ENCODE data around the gene FBXO45. TPM values are rescaled to one million over a fixed set of nuclear protein-coding genes. Genes with fewer than 3 reads are reported as not detected.

The FBXO45 gene
- total and polyA plus RNA-seq, 2 of the 4 experiments (the other 2 are of a cell fraction) = 3.8 to 5.0 TPM

- Histone ChIP-seq H3K9me3 (ENCODE audit: control insufficient read depth, insufficient read depth, low read length) (no peaks in the 10 kb centered on the region), H3K4me1 (ENCODE audit: control insufficient read depth, insufficient read depth, low read length) (no peaks in the 10 kb centered on the region), H3K27ac (ENCODE audit: insufficient read depth, low read length) (no peak overlapping the region), H4K20me1 (ENCODE audit: insufficient read depth, low read length) (no peaks in the 10 kb centered on the region), H2AK9ac (replicated peaks; ENCODE audit: low read depth, low read length, poor library complexity) (no peak overlapping the region), H2BK120ac (ENCODE audit: low read depth, low read length) (no peak overlapping the region), H3K9ac (ENCODE audit: low read depth, low read length) (no peak overlapping the region), H3K9me1 (ENCODE audit: insufficient read depth, low read length) (no peaks in the 10 kb centered on the region), H3K4ac (ENCODE audit: low read depth, low read length) (no peak overlapping the region), H2BK20ac (ENCODE audit: low read depth, low read length) (no peak overlapping the region), H3K14ac (replicated peaks; ENCODE audit: low read depth, low read length) (no peak overlapping the region), H3K4me2 (ENCODE audit: low read depth, low read length) (no peak overlapping the region), H3K56ac (ENCODE audit: extremely low read depth, insufficient read depth, low read length) (no peak overlapping the region), H2AFZ (replicated peaks; ENCODE audit: low read length, poor library complexity) (no peak overlapping the region), H2BK15ac (ENCODE audit: low read depth, low read length) (no peak overlapping the region), H4K5ac (ENCODE audit: low read depth, low read length) (no peak overlapping the region), H4K8ac (ENCODE audit: low read depth in 2 of 2, low read length in 2 of 2) (no peak overlapping the region), H3K79me1 (ENCODE audit: low read depth in 1 of 2, low read length in 2 of 2) (no peaks in the 10 kb centered on the region), H3K4me3 (ENCODE audit: insufficient read depth, low read depth, low read length) (no peak overlapping the region), H3K18ac (ENCODE audit: low read depth, low read length) (no peak overlapping the region), H3K36me3 (ENCODE audit: control insufficient read depth, insufficient read depth, low read length) (no peaks in the 10 kb centered on the region), H3K27me3 (ENCODE audit: control insufficient read depth, insufficient read depth, low read length) (peaks cover 3% of the 10 kb centered on the region), H4K91ac (ENCODE audit: insufficient read depth, low read depth, low read length) (no peak overlapping the region), H2AK5ac (ENCODE audit: low read depth, low read length) (no peak overlapping the region), H3K23ac (ENCODE audit: low read depth, low read length) (no peak overlapping the region), H2BK5ac (ENCODE audit: low read depth, low read length, poor library complexity, severe bottlenecking) (no peak overlapping the region)
- ATAC-seq (ENCODE audit: low read depth) (no peak), DNase-seq (no peak)
- BruUV-seq (replicated peaks) = no TSS peak
- POLR2A ChIA-PET (ENCODE audit: unreplicated experiment) = no interaction called here
- in situ Hi-C loops (cut with MboI; ENCODE audit: low sequenced_read_pairs) = loop anchor here (25.0 kb wide), 1 partner anchor 338 kb away; the partner anchor contains the start of gene PIGZ
- TF ChIP-seq ELK1 (IDR thresholded peaks at IDR 0.05; ENCODE audit: borderline replicate concordance, low read depth, low read length) (no peak), RFX5 (IDR thresholded peaks at IDR 0.05; ENCODE audit: low read depth, low read length) (no peak), RCOR1 (IDR thresholded peaks at IDR 0.05; ENCODE audit: insufficient replicate concordance, low read length) (no peak), CTCF (conservative IDR thresholded peaks at IDR 0.05; ENCODE audit: low read depth, low read length) (no peak), USF2 (IDR thresholded peaks at IDR 0.05; ENCODE audit: low read depth, low read length) (no peak), BHLHE40 (IDR thresholded peaks at IDR 0.05; ENCODE audit: low read depth, low read length) (no peak), NFE2L2 (IDR thresholded peaks at IDR 0.05; ENCODE audit: low read depth, low read length) (no peak), RAD21 (IDR thresholded peaks at IDR 0.05; ENCODE audit: low read length) (no peak), MXI1 (IDR thresholded peaks at IDR 0.05; ENCODE audit: borderline replicate concordance, low read depth, low read length) (no peak), CEBPB (IDR thresholded peaks at IDR 0.05; ENCODE audit: low read depth, low read length) (no peak), SMC3 (IDR thresholded peaks at IDR 0.05; ENCODE audit: low read depth, low read length) (no peak), MAZ (IDR thresholded peaks at IDR 0.05; ENCODE audit: borderline replicate concordance, low read depth, low read length) (no peak), FOS (IDR thresholded peaks at IDR 0.05; ENCODE audit: low read depth, low read length) (no peak), MAFK (IDR thresholded peaks at IDR 0.05; ENCODE audit: low read depth, low read length) (no peak), POLR2A (IDR thresholded peaks at IDR 0.05; ENCODE audit: low read depth, low read length) (no peak), CHD1 (IDR thresholded peaks at IDR 0.05; ENCODE audit: low read depth, low read length) (no peak)
- CTCF ChIA-PET = no interaction called here
- dilution Hi-C loops (cut with HindIII; ENCODE audit: low sequenced_read_pairs, unreplicated experiment) = no loop called here
- intact Hi-C loops (cut with micrococcal nuclease) = no loop called here
- 80% methylated on average over 7 of the region's 12 CpGs; no CpG with 5 or more reads in 1 of the 2 experiments for WGBS, 2 experiments (ENCODE audit: extremely low coverage in 2 of 2, insufficient read length in 1 of 2)
Observed at GRCh38 chr3:196624067-196624790, 55.8 kb downstream of the FBXO45 start.
